DMS53 (cell line): ENCODE data around the gene ORMDL3.
"Not testable (repeated sequence)": the region's sequence is repeated elsewhere in the genome, so short reads cannot be mapped to it uniquely, and the experiment has no call there.

Experiments
- DNase-seq: peaks from one replicate; lab custom pipeline; 2025; lab: John Stamatoyannopoulos, UW

The ORMDL3 gene

GRCh38 chr17:39949028-39949427 lies 21.6 kb upstream of the ORMDL3 start:
- peak; percentile 23 for DNase-seq

DNA sequence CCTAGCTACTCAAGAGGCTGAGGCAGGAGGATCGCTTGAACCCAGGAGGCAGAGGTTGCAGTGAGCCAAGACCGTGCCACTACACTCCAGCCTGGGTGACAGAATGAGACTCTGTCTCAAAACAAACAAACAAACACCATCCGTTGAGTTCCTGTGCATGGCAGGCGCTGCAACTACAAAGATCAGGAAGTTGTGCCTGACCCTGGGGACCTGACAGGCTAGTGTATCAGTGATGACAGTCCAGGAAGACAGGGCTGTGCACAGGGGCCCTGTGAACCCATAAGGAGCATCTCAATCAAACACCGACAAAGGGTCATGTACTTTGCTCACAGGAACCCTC lies 21.1 kb upstream of the ORMDL3 start:
- not testable (repeated sequence) for DNase-seq

DNA sequence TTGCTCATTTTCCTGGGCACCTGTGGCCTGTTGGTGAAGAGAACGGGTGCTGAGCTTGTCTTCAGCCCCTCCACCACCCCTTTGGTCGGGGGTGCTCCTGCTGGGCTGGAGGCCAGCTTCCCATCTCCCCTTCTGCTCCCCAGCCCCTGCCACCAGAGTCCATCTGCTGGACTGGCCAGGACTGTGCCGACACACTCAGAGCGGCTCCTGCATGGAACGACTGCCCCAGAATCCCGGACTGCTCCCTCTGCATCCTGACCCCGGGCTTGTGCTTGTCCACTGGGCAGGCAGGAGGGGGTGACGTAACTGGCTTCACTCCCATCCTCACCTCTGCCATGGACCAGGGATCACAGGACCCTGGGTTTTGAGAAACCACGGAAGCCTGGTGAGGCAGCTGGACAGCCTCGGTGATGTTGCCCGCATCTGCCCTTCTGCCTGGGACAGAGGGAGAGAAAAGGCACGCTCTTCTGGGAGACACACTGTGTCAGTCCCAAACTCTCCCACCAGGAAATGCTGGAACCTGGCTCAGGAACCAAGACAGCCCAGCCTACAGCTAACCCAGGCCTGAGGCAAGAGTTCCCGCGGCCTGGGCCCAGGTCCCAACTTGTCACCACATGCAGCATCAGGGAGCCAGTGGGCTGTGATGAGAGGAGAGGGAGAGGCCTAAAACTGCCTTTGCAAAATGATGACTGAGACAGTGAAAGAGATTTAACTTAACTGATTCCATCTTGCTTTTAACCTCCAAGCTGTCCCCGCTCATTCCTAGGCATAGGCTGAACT lies 19.3 kb upstream of the ORMDL3 start:
- no peak for DNase-seq

DNA sequence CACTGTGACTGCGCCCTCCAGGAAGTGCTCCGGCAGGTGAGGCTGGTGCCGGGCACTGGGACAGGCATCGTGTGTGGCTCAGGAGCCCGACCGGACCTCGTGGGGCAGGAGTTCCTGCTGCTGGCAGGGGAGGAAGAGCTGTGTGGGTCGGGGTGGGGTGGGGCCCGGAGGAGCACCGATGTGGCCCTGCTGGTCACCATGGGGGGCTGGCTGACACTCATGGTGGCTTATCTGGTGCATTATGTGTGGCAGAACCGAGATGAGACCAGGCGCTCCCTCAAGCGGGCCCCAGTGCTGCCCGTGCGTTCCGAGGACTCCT lies 17.0 kb upstream of the ORMDL3 start:
- no peak for DNase-seq

DNA sequence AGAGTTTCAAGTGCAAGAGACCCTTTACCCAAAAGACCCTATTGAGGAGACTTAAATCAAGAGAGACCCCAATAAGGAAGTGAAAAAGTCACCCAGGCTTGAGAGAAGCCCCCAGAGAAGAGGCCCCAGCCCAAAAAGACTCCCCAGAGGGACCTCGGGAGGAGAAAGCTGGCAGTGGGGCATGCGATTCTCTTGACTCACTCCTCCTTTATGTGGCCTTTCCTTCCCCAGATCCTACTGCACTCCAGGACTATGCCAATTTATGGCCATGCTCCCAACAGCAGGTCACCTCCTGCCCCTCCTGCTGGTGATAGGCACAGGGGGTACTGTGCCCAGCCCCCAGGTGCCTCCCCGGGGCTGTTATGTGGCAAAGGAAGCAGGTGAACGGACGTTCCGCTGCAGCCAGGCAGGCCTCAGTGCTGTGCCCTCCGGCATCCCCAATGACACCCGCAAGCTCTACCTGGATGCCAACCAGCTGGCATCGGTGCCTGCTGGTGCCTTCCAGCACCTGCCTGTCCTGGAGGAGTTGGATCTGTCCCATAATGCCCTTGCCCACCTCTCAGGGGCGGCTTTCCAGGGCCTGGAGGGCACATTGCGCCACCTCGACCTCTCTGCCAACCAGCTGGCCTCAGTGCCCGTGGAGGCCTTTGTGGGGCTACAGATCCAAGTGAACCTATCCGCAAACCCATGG lies 16.4 kb upstream of the ORMDL3 start:
- no peak for DNase-seq

DNA sequence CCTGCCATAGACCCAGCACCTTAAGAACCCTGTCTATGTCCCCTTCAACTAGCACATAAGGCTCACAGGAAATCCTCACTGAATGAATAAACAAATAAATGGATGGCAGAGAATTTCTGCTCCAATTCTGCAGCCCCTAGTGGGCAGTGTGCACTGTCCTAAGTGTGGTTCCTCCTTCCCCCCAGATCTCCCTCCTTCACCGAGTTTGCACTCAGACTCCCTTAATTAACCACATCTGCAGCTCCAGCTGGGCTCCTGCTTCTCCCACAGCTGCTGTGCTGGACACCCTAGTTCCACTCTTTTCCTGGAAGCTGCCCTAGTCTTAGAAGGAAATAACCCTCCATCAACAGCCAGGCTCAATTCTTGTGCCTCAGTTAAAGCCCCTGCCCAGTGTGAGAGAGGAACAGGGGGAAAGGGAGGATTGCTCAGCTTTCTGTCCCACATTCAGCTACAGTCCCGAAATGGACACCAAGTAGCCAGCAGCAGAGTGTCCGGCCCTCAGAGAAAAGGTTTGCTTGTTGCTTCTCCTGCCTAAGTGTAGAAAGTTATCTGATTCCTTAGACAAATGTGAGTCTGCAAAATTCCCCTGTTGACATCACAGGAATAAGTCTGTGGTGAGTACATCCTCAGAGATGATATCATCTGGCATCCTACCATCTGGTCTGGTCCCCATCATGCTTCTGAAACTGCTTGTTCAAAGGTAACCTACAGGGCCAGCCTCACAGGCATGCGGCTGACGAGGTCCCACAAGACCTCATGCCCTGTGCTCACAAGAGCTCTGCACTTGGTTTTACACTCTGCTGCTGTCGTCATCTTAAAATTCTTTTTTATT lies 12.4 kb upstream of the ORMDL3 start:
- peak; percentile 40 for DNase-seq

DNA sequence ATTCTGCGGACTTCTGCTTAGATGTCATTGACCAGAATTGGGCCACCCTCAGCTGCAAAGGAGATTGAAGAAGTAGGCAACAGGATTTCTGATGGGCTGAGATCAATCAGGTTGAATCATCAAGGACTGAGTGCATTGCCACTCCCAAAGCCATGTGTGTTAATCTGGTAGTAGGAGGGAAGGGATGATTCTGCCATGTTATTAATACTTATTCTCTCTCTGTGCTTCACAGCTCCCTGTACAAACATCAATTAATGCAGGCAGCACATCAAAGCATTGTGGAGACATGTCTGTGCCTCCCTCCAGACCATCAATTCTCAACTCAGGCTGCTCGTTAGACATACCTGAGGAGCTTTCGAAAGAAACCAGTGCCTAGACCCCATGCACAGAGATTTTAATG lies 11.7 kb upstream of the ORMDL3 start:
- no peak for DNase-seq

DNA sequence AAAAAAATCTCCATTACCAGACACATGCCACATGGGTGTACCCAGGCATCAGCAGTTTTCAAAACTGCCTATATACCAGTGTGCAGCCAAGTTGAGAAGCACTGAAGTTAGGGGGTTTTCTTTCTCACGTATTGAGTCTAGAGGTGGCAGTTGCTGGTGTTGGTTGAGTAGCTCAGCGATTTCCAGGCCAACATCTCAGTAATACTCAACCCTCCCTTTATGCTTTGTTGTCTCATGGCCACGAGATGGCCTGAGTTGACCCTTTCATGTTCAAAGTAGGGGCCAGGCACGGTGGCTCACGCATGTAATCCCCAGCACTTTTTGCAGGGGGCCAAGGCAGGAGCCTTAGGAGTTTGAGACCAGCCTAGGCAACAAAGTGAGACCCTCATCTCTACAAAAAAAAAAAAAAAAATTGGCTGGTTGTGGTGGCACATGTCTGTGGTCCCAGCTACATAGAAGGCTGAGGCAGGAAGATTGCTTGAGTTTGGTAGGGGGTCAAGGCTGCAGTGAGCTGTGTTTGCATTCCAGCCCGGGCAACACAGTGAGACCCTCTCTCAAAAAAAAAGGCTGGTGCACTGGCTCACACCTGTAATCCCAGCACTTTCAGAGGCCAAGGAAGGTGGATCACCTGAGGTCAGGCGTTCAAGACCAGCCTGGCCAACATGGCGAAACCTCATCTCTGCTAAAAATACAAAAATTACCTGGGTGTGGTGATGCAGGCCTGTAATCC lies 10.9 kb upstream of the ORMDL3 start:
- no peak for DNase-seq

- no peak for DNase-seq
Observed at GRCh38 chr17:39937447-39937846, 10.0 kb upstream of the ORMDL3 start.

DNA sequence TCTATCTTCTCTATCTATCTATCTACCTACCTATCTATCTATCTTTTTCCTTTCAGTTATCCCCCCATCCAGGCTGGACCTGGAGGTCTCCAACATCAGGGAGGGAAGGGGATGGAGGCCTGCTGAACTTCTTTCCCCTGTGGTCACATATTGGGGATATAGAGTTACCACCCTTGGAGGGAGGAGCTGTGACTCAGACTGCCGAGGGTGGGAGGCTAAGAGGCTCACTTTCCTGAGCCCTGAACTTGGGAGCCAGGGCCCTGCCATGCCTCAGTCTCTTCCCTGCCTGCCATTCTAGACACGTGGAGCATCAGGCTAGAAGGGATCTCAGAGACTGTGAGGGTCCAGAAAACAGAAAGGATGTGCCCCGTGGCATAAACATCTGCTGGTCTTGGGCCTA lies 8.5 kb upstream of the ORMDL3 start:
- DNase-seq = no peak

DNA sequence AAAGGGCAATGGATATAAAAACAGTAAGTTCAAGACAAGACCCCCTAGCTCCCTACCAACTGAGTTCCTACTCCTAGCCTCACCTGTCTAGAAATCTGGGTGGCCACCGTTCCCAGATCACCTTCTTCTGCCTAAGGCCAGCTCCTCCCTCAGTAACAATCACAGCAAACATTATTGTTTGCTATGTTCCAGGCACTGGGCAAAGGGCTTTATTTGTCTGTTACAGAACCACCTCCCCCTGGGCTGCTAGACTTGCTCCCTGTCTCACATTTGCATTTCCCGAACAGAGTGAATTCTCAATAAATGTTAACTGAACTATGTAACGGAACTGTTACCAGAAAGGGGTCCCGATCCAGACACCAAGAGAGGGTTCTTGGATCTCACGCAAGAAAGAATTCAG lies 6.9 kb upstream of the ORMDL3 start:
- no peak for DNase-seq

GRCh38 chr17:39933912-39934311 lies 6.5 kb upstream of the ORMDL3 start:
- no peak for DNase-seq

GRCh38 chr17:39929646-39930407 lies 2.4 kb upstream of the ORMDL3 start:
- no peak for DNase-seq

DNA sequence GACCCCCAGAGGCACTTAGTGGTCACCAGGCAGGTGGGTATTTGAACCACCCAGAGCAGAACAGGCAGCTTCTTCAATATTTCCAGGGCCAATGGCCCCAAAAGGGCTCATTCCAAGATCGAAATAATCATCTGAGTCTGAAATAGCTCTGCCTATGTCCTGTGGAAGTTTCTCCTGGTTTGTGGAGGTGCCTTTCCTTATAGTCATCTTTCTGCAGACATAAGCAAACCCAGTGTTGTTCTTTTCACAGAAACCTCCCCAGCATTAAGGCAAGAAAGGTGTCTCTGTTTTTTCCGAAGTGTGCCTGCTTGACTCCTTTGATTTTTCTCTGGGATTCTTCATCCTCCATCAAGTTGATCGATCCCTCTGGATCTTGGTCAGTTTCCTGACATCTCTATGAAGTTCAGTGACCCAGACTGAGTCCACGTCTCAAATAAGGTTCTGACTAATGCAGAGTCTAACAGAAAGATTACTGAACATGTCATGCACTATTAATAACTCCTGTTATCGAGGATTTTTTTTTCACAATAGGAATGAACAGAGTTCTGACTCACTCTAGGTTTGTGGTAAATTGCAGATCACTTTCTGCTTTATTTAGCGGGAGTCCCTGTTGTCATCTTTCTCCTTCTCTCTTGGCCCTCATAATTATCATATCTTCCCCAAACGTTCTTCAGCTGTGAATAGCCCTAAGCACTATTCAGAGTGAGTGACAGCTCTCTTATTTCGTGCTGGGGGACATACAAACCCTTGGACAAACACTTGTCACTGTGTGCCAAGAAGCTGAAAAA lies 1.7 kb upstream of the ORMDL3 start:
- DNase-seq = no peak

- DNase-seq = peak; percentile 62
Observed at GRCh38 chr17:39927929-39928857, 792 bp upstream of the ORMDL3 start.

GRCh38 chr17:39926588-39927100 lies 757 bp downstream of the ORMDL3 start:
- DNase-seq = peak; percentile 58

GRCh38 chr17:39926135-39926587 lies 1.2 kb downstream of the ORMDL3 start:
- DNase-seq = no peak

GRCh38 chr17:39925282-39926134 lies 1.9 kb downstream of the ORMDL3 start:
- DNase-seq = no peak
